GM23338 (cell line): Measurements from ENCODE around the gene CDC42BPB. TPM values are rescaled to one million over a fixed set of nuclear protein-coding genes. Genes with fewer than 3 reads are reported as not detected.

Experiments
- ATAC-seq: fragments of 200-7000 bp; cut with Tn5 transposase; 3 replicates; pipeline ENCODE4 v1.9.1; 2020
- DNase-seq: peaks from one replicate; pipeline ENCODE4 v3.0.0-alpha.2; 2015; ENCODE audit warnings: low spot score
- H2AFZ ChIP-seq: fragments of 200-600 bp; sonication (generic); 2 replicates; pipeline ENCODE4 v1.8.0; 2016; ENCODE audit warnings: antibody characterized with exemption, mild to moderate bottlenecking, moderate library complexity
- H3F3A ChIP-seq: fragments of 200-600 bp; sonication (generic); replicated peaks from 2 replicates; pipeline ENCODE4 v1.8.0; 2017; ENCODE audit warnings: antibody characterized with exemption, mixed run types, low read depth
- H3K27ac ChIP-seq: fragments of 200-600 bp; sonication (generic); 2 replicates; pipeline ENCODE4 v1.6.1; 2016; ENCODE audit warnings: low read depth
- H3K27me3 ChIP-seq: fragments of 200-600 bp; sonication (generic); 2 replicates; pipeline ENCODE4 v1.8.0; 2016; ENCODE audit warnings: mild to moderate bottlenecking, mixed run types, moderate library complexity; ENCODE audit not compliant: insufficient read depth
- H3K36me3 ChIP-seq: fragments of 200-600 bp; sonication (generic); 2 replicates; pipeline ENCODE4 v1.8.0; 2016; ENCODE audit warnings: mild to moderate bottlenecking; ENCODE audit not compliant: insufficient read depth
- H3K4me1 ChIP-seq: fragments of 200-600 bp; sonication (generic); 2 replicates; pipeline ENCODE4 v1.8.0; 2016; ENCODE audit warnings: mild to moderate bottlenecking, moderate library complexity; ENCODE audit not compliant: insufficient read depth
- H3K4me2 ChIP-seq: fragments of 200-600 bp; sonication (generic); 2 replicates; pipeline ENCODE4 v1.7.1; 2017; ENCODE audit warnings: mixed run types
- H3K4me3 ChIP-seq: fragments of 200-600 bp; sonication (generic); 2 replicates; pipeline ENCODE4 v1.6.1; 2016; ENCODE audit warnings: mixed run types
- H3K79me2 ChIP-seq: fragments of 200-600 bp; sonication (generic); replicated peaks from 2 replicates; pipeline ENCODE4 v1.8.0; 2017; ENCODE audit warnings: mild to moderate bottlenecking; ENCODE audit not compliant: insufficient read depth
- H3K9me2 ChIP-seq: fragments of 200-600 bp; sonication (generic); 2 replicates; pipeline ENCODE4 v1.8.0; 2017; ENCODE audit not compliant: insufficient read depth
- H4K20me1 ChIP-seq: fragments of 200-600 bp; sonication (generic); replicated peaks from 2 replicates; pipeline ENCODE4 v1.8.0; 2017; ENCODE audit warnings: mild to moderate bottlenecking; ENCODE audit not compliant: insufficient read depth
- H3K27ac Mint-ChIP-seq: 2 replicates; pipeline ENCODE4 v1.8.0; 2020; ENCODE audit warnings: inconsistent platforms, mild to moderate bottlenecking, moderate library complexity, mixed read lengths
- H3K27me3 Mint-ChIP-seq: 3 replicates; pipeline ENCODE4 v1.8.0; 2022; ENCODE audit warnings: low read depth, mild to moderate bottlenecking, moderate library complexity, mixed read lengths, inconsistent platforms; ENCODE audit not compliant: insufficient read depth, poor library complexity
- H3K36me3 Mint-ChIP-seq: 3 replicates; pipeline ENCODE4 v1.8.0; 2021; ENCODE audit warnings: low read depth, mild to moderate bottlenecking, inconsistent platforms, moderate library complexity, mixed read lengths
- H3K4me1 Mint-ChIP-seq: 3 replicates; pipeline ENCODE4 v1.8.0; 2020; ENCODE audit warnings: mild to moderate bottlenecking, inconsistent platforms, mixed read lengths
- H3K4me3 Mint-ChIP-seq: 3 replicates; pipeline ENCODE4 v1.8.0; 2021; ENCODE audit warnings: moderate library complexity, mild to moderate bottlenecking, inconsistent platforms, mixed read lengths
- H3K9me3 Mint-ChIP-seq: 3 replicates; pipeline ENCODE4 v1.8.0; 2020; ENCODE audit warnings: moderate library complexity, mild to moderate bottlenecking, inconsistent platforms, mixed read lengths
- CREB1 ChIP-seq: fragments of 250-450 bp; sonication (Bioruptor Pico); IDR thresholded peaks from 2 replicates; pipeline ENCODE4 v1.5.0; 2020; ENCODE audit warnings: low read depth, mild to moderate bottlenecking, moderate library complexity
- CTCF ChIP-seq, 2 experiments: fragments of 200-600 bp in 1 of 2; sonication (generic) in 1 of 2; conservative IDR thresholded peaks; 2 replicates each; pipeline versions ENCODE4 v1.5.1 to v1.6.1; 2016 to 2017; ENCODE audit warnings: antibody characterized with exemption in 2 of 2, low read depth in 2 of 2, mild to moderate bottlenecking in 2 of 2, moderate library complexity in 1 of 2
- EZH2 ChIP-seq: fragments of 200-600 bp; sonication (generic); IDR thresholded peaks from one replicate; pipeline ENCODE4 v1.8.0; 2017; ENCODE audit warnings: antibody characterized with exemption, mild to moderate bottlenecking, low read depth; ENCODE audit not compliant: unreplicated experiment
- EZH2phosphoT487 ChIP-seq: fragments of 200-600 bp; sonication (generic); IDR thresholded peaks from one replicate; pipeline ENCODE4 v1.8.1; 2018; ENCODE audit warnings: antibody characterized with exemption; ENCODE audit not compliant: unreplicated experiment
- JUNB ChIP-seq: IDR thresholded peaks from one replicate; pipeline ENCODE4 v1.6.1; 2016; ENCODE audit warnings: antibody characterized with exemption; ENCODE audit not compliant: unreplicated experiment
- NANOG ChIP-seq: IDR thresholded peaks from 2 replicates; pipeline ENCODE4 v1.6.1; 2016; ENCODE audit warnings: antibody characterized with exemption, borderline replicate concordance
- POLR2AphosphoS5 ChIP-seq: IDR thresholded peaks from 2 replicates; pipeline ENCODE4 v1.6.1; 2016; ENCODE audit warnings: antibody characterized with exemption, low read depth
- REST ChIP-seq: IDR thresholded peaks from one replicate; pipeline ENCODE4 v1.6.1; 2018; ENCODE audit warnings: antibody characterized with exemption; ENCODE audit not compliant: unreplicated experiment
- STAT1 ChIP-seq: IDR thresholded peaks from one replicate; pipeline ENCODE4 v1.6.1; 2016; ENCODE audit warnings: antibody characterized with exemption; ENCODE audit not compliant: unreplicated experiment
- ZNF114 ChIP-seq: fragments of 250-450 bp; sonication (Bioruptor Pico); IDR thresholded peaks from 2 replicates; pipeline ENCODE4 v1.5.0; 2020; ENCODE audit warnings: mild to moderate bottlenecking, moderate library complexity
- ZNF331 ChIP-seq: fragments of 250-450 bp; sonication (Bioruptor Pico); IDR thresholded peaks from 2 replicates; pipeline ENCODE4 v1.5.0; 2020; ENCODE audit warnings: low read depth, mild to moderate bottlenecking, moderate library complexity
- polyA plus RNA-seq: library from polyadenylated mRNA; unstranded; fragments of >200 nt; fragmentation: Nextera tagmentation; extraction: Ambion mirVana; gene quantifications from 2 replicates; pipeline ENCODE4 v1.2.1, GENCODE V29; 2016
- total RNA-seq: library from RNA; depleted of rRNA; stranded (reverse); fragments of >200 nt; shearing (Covaris generic); gene quantifications from 2 replicates; pipeline ENCODE4 v1.2.3, GENCODE V29; 2014
- TF ChIP-seq, protein P1 (sequence below): IDR thresholded peaks from 2 replicates; pipeline ENCODE4 v1.6.1; 2016; ENCODE audit warnings: antibody characterized with exemption
- TF ChIP-seq, protein P2 (sequence below): fragments of 250-450 bp; sonication (Bioruptor Pico); IDR thresholded peaks from 2 replicates; pipeline ENCODE4 v1.5.0; 2020; ENCODE audit warnings: mild to moderate bottlenecking, moderate library complexity

Gene CDC42BPB
- total and polyA plus RNA-seq, 2 experiments from 2014 or later, result 12.3 to 127 TPM

DNA sequence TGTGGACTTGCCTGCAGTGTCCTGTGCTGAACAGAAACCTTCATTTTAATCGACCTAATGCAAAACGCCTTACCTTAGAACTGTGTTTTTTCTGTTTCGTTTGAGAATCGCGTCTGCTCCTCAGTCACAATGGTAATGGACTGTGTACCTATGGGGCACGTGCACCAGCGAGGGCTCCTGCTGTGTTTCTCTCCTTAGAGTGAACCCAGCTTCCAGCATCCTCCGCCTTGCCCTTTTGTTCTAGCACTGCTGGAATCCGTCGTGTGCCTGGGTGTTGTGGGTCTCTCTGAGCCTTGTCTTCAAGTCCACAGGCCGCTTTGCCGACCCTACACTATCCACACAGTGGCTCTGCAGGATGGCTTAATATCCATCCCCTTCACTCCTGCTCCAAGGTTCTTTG, 131.2 kb downstream of the CDC42BPB start:
- Histone ChIP-seq H3K4me2 (peak overlapping the region; percentile 62), H3K9me2 (peaks cover under 1% of the 10 kb centered on the region; the same call in 1 of the 2 replicates), H3K36me3 (no peaks in the 10 kb centered on the region), H3K4me1 (peaks cover 8% of the 10 kb centered on the region), H3K27ac (no peak overlapping the region), H3K27me3 (peaks cover 99% of the 10 kb centered on the region), H3F3A (peaks cover 10% of the 10 kb centered on the region), H3K79me2 (no peaks in the 10 kb centered on the region), H2AFZ (peak overlapping the region; percentile 87), H3K4me3 (no peak overlapping the region), H4K20me1 (no peaks in the 10 kb centered on the region)
- TF ChIP-seq ZNF331 (no peak), JUNB (no peak), REST (no peak), ZNF114 (CRISPR knock-in tag) (no peak), POLR2AphosphoS5 (no peak), CTCF (conservative IDR thresholded peaks at IDR 0.05; ENCODE audit: low read depth in 2 of 2) (no peak), EZH2phosphoT487 (no peak), NANOG (no peak), CREB1 (CRISPR knock-in tag) (no peak), EZH2 (no peak), STAT1 (no peak)
- TF ChIP-seq, protein P1, sequence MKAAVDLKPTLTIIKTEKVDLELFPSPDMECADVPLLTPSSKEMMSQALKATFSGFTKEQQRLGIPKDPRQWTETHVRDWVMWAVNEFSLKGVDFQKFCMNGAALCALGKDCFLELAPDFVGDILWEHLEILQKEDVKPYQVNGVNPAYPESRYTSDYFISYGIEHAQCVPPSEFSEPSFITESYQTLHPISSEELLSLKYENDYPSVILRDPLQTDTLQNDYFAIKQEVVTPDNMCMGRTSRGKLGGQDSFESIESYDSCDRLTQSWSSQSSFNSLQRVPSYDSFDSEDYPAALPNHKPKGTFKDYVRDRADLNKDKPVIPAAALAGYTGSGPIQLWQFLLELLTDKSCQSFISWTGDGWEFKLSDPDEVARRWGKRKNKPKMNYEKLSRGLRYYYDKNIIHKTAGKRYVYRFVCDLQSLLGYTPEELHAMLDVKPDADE, result no peak
- TF ChIP-seq, protein P2, sequence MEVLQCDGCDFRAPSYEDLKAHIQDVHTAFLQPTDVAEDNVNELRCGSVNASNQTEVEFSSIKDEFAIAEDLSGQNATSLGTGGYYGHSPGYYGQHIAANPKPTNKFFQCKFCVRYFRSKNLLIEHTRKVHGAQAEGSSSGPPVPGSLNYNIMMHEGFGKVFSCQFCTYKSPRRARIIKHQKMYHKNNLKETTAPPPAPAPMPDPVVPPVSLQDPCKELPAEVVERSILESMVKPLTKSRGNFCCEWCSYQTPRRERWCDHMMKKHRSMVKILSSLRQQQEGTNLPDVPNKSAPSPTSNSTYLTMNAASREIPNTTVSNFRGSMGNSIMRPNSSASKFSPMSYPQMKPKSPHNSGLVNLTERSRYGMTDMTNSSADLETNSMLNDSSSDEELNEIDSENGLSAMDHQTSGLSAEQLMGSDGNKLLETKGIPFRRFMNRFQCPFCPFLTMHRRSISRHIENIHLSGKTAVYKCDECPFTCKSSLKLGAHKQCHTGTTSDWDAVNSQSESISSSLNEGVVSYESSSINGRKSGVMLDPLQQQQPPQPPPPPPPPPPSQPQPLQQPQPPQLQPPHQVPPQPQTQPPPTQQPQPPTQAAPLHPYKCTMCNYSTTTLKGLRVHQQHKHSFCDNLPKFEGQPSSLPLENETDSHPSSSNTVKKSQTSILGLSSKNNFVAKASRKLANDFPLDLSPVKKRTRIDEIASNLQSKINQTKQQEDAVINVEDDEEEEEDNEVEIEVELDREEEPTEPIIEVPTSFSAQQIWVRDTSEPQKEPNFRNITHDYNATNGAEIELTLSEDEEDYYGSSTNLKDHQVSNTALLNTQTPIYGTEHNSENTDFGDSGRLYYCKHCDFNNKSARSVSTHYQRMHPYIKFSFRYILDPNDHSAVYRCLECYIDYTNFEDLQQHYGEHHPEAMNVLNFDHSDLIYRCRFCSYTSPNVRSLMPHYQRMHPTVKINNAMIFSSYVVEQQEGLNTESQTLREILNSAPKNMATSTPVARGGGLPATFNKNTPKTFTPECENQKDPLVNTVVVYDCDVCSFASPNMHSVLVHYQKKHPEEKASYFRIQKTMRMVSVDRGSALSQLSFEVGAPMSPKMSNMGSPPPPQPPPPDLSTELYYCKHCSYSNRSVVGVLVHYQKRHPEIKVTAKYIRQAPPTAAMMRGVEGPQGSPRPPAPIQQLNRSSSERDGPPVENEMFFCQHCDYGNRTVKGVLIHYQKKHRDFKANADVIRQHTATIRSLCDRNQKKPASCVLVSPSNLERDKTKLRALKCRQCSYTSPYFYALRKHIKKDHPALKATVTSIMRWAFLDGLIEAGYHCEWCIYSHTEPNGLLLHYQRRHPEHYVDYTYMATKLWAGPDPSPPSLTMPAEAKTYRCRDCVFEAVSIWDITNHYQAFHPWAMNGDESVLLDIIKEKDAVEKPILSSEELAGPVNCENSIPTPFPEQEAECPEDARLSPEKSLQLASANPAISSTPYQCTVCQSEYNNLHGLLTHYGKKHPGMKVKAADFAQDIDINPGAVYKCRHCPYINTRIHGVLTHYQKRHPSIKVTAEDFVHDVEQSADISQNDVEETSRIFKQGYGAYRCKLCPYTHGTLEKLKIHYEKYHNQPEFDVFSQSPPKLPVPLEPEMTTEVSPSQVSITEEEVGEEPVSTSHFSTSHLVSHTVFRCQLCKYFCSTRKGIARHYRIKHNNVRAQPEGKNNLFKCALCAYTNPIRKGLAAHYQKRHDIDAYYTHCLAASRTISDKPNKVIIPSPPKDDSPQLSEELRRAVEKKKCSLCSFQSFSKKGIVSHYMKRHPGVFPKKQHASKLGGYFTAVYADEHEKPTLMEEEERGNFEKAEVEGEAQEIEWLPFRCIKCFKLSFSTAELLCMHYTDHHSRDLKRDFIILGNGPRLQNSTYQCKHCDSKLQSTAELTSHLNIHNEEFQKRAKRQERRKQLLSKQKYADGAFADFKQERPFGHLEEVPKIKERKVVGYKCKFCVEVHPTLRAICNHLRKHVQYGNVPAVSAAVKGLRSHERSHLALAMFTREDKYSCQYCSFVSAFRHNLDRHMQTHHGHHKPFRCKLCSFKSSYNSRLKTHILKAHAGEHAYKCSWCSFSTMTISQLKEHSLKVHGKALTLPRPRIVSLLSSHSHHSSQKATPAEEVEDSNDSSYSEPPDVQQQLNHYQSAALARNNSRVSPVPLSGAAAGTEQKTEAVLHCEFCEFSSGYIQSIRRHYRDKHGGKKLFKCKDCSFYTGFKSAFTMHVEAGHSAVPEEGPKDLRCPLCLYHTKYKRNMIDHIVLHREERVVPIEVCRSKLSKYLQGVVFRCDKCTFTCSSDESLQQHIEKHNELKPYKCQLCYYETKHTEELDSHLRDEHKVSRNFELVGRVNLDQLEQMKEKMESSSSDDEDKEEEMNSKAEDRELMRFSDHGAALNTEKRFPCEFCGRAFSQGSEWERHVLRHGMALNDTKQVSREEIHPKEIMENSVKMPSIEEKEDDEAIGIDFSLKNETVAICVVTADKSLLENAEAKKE, result no peak
- ATAC-seq (no peak), DNase-seq (no peak)
- Mint-ChIP-seq H3K4me3 (peak overlapping the region; percentile 3; the same call in 1 of the 3 replicates), H3K27me3 (peaks cover 59% of the 10 kb centered on the region), H3K27ac (no peak overlapping the region), H3K4me1 (peaks cover 12% of the 10 kb centered on the region), H3K36me3 (no peaks in the 10 kb centered on the region), H3K9me3 (no peaks in the 10 kb centered on the region)
